Brain microvascular endothelial cell (primary cell): Measurements from ENCODE around the gene HIC1.
A peak's percentile ranks its signal among the peaks of the same experiment; 100 is the strongest.

ENCODE experiments used
- DNase-seq: peaks from one replicate; pipeline ENCODE4 v3.0.0-alpha.2; 2020
- H3K27ac ChIP-seq: fragments of 250-450 bp; sonication (Bioruptor Pico); 2 replicates; pipeline ENCODE4 v1.5.1; 2020; ENCODE audit warnings: mild to moderate bottlenecking, moderate library complexity
- H3K27me3 ChIP-seq: fragments of 250-450 bp; sonication (Bioruptor Pico); replicated peaks from 2 replicates; pipeline ENCODE4 v1.5.1; 2020; ENCODE audit warnings: mild to moderate bottlenecking
- H3K36me3 ChIP-seq: fragments of 250-450 bp; sonication (Bioruptor Pico); replicated peaks from 2 replicates; pipeline ENCODE4 v1.5.1; 2020; ENCODE audit warnings: mild to moderate bottlenecking
- H3K4me3 ChIP-seq: 2 replicates; pipeline ENCODE4 v1.5.1; 2011; ENCODE audit warnings: low read depth, mild to moderate bottlenecking, control low read depth, low read length, moderate library complexity
- CTCF ChIP-seq: IDR thresholded peaks from 2 replicates; pipeline ENCODE4 v1.5.1; 2011; ENCODE audit warnings: low read depth, mild to moderate bottlenecking, moderate library complexity, low read length, control low read depth, inconsistent platforms; ENCODE audit errors: missing control alignments
- in situ Hi-C: cut with HindIII; loops from 2 replicates; pipeline ENCODE4 v1.10.0; 2017; ENCODE audit warnings: low sequenced_read_pairs, low pct_ligation_motif_present

The HIC1 gene

DNA sequence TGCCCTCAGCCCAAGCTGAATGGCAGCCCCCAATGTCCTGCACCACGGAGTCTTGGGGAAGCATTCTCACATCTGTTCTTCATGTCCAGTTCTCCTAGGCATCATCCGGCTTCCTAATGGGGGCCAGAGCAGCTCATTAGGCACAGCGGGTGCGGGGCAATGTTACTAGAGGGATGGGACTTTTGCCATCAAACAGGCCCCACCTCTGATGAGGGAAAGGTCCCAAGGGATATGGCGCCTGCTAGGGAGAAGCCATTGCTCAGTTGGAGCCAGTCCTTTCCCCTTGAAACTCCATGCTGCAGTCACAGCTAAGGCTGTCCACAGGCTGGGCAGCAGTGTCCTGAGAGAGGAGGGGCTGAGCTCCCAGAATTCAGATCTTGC, 26.7 kb upstream of the HIC1 start:
- no peak for TF ChIP-seq CTCF
- DNase-seq: no peak
- in situ Hi-C loops: no loop called here
- peaks cover 23% of the 10 kb centered on the region for H3K27me3 ChIP-seq
- H3K27ac ChIP-seq: no peak overlapping the region
- H3K4me3 ChIP-seq: no peak overlapping the region
- H3K36me3 ChIP-seq: no peaks in the 10 kb centered on the region

DNA sequence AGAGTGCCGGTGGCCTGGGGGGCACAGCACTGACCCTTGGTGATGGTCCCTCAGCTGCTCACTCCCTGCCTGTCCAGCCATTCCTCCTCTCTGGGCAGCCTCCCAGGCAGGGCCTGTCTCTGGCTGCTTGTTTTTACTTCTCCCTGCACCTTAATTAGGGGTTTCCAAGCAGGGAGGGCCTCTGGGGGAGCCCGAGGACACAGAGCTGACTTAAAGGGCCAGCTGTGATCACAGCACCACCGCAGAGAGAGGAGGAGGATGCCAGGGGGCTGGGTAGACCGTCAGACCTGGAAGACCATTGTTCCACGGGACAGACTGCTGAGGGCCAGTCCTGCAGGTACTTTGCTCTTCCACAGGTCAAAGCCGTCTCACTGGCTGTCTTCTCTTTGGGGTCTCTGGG, 26.2 kb upstream of the HIC1 start:
- H3K27ac ChIP-seq: no peak overlapping the region
- no peak for DNase-seq
- in situ Hi-C loops: no loop called here
- no peaks in the 10 kb centered on the region for H3K36me3 ChIP-seq
- peaks cover 22% of the 10 kb centered on the region for H3K27me3 ChIP-seq
- TF ChIP-seq CTCF: peak; percentile 15
- no peak overlapping the region for H3K4me3 ChIP-seq

DNA sequence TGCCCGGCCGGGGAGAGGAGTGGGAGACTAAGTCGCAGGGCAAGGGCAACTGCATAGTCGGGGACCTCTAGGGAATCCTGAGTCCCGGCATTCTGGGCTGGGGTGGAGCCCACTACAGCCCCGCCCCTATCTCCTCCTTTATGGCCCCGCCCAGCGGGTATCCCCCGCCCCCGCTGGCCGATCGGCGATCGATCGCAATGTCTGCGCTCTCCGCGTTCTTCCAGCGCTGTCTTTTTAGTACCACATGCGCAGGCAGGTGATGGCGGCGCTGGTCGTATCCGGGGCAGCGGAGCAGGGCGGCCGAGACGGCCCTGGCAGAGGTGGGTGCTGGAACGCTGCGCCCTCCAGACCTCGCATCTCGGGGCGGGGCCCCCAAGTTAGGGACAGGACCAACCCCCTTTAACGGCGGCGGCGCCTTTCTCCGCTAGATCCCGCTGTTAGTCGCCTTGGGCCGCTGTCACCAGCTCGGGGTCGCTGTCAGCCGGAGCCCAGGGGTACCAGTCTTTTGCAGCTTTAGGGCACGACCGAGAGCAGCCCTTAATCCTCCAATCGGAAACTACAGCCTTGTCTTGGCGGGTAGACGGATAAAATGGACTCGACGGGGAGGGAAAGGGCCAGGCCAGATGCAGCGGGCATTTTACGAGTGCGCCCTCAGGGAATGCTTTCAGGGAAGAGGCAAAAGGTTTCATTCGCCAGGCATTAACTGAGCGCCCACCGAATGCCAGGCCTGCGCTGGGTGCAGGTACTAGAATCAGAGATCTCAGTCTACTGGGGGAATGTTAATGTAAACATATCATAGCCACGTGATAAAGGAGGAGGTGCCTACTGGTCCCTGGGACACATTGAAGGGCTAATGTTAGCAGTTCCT, 24.8 kb upstream of the HIC1 start, which contains the start of gene DPH1:
DPH1 (plus strand) TSS at position 243 of the 868 bp plus-strand sequence; CDS start at position 260, 17 bp downstream.
- Histone ChIP-seq H3K4me3 (peak within 1 kb of the TSS; percentile 99), H3K27ac (peak within 1 kb of the TSS; percentile 50), H3K27me3 (peaks cover 7% of the 10 kb centered on the region), H3K36me3 (no peaks in the 10 kb centered on the region)
- TF ChIP-seq CTCF: no peak
- peak; percentile 86 for DNase-seq
- in situ Hi-C loops: no loop called here

GRCh38 chr17:2030779-2031163, 24.1 kb upstream of the HIC1 start:
- no peak overlapping the region for H3K27ac ChIP-seq

GRCh38 chr17:2033153-2033552, 21.8 kb upstream of the HIC1 start:
- in situ Hi-C loops: no loop called here
- no peak for TF ChIP-seq CTCF
- Histone ChIP-seq H3K4me3 (no peak overlapping the region), H3K27me3 (no peaks in the 10 kb centered on the region), H3K27ac (no peak overlapping the region), H3K36me3 (peaks cover 13% of the 10 kb centered on the region)
- DNase-seq: no peak

More at GRCh38 chr17:2030779-2031163, 24.1 kb upstream of the HIC1 start:
- TF ChIP-seq CTCF: peak; percentile 84
- DNase-seq: no peak
- peaks cover 1% of the 10 kb centered on the region for H3K27me3 ChIP-seq
- H3K36me3 ChIP-seq: peaks cover 3% of the 10 kb centered on the region
- peak overlapping the region; percentile 99 for H3K4me3 ChIP-seq
- in situ Hi-C loops: no loop called here
